ENCODE data around the gene INTS14.

GRCh38 chr15:65598468-65598867 lies 12.5 kb downstream of the INTS14 start:
- TF ChIP-seq EZH2 (optimal IDR thresholded peaks at IDR 0.05; ENCODE audit: low read depth, low read length) (no peak), CTCF (IDR thresholded peaks at IDR 0.05; ENCODE audit: low read length) (no peak)
